IPS DF 6.9 (cell line): Measurements from ENCODE around the gene FAM9A.
"Not testable (repeated sequence)": the region's sequence is repeated elsewhere in the genome, so short reads cannot be mapped to it uniquely, and the experiment has no call there.

Experiments
- DNase-seq: peaks from one replicate; pipeline ENCODE4 v3.0.0-alpha.2; 2013; ENCODE audit warnings: low read depth, low spot score
- H3K27ac ChIP-seq: one replicate; pipeline ENCODE4 v1.5.1; 2013; ENCODE audit warnings: low read length, control low read depth
- H3K27me3 ChIP-seq: 2 replicates; pipeline ENCODE4 v1.6.1; 2013; ENCODE audit warnings: mild to moderate bottlenecking, low read length; ENCODE audit not compliant: control insufficient read depth, insufficient read depth
- H3K36me3 ChIP-seq: 2 replicates; pipeline ENCODE4 v1.6.1; 2013; ENCODE audit warnings: low read length; ENCODE audit not compliant: control insufficient read depth, insufficient read depth
- H3K4me1 ChIP-seq: 2 replicates; pipeline ENCODE4 v1.6.1; 2013; ENCODE audit warnings: low read length; ENCODE audit not compliant: control insufficient read depth, insufficient read depth
- H3K4me3 ChIP-seq: 2 replicates; pipeline ENCODE4 v1.5.1; 2013; ENCODE audit warnings: mild to moderate bottlenecking, low read length
- H3K9me3 ChIP-seq: 2 replicates; pipeline ENCODE4 v1.6.1; 2013; ENCODE audit warnings: low read length, inconsistent platforms; ENCODE audit not compliant: control insufficient read depth, insufficient read depth
- WGBS: extraction: QIAGEN DNeasy Blood & Tissue Kit; methylation state at CpG from one replicate; pipeline ENCODE4 v1.1.7; 2013; ENCODE audit warnings: mixed read lengths, missing lambda C conversion rate; ENCODE audit not compliant: insufficient read length, insufficient coverage; 5-methylcytosine and 5-hydroxymethylcytosine counted together

FAM9A gene

GRCh38 chrX:8781921-8782320, 19.3 kb downstream of the FAM9A start:
- not testable (repeated sequence) for H3K36me3 ChIP-seq, H3K9me3 ChIP-seq, H3K4me1 ChIP-seq, H3K27me3 ChIP-seq, DNase-seq, H3K4me3 ChIP-seq, H3K27ac ChIP-seq
- no CpG with 5 or more reads among the region's 4 CpGs for WGBS

- no CpG with 5 or more reads among the region's 5 CpGs for WGBS
- H3K27ac ChIP-seq = no peak overlapping the region
These were observed 28.1 kb downstream of the FAM9A start for GRCh38 chrX:8773117-8773516.

GRCh38 chrX:8760021-8760420, 41.2 kb downstream of the FAM9A start:
- WGBS = no CpG with 5 or more reads among the region's 2 CpGs
- no peak overlapping the region for H3K27ac ChIP-seq
- no peak for DNase-seq
- no peaks in the 10 kb centered on the region for H3K36me3 ChIP-seq
- H3K4me1 ChIP-seq = no peaks in the 10 kb centered on the region
- no peaks in the 10 kb centered on the region for H3K27me3 ChIP-seq
- no peak overlapping the region for H3K4me3 ChIP-seq
- no peaks in the 10 kb centered on the region for H3K9me3 ChIP-seq

More at GRCh38 chrX:8773117-8773516, 28.1 kb downstream of the FAM9A start:
- no peak for DNase-seq
- Histone ChIP-seq H3K9me3 (no peaks in the 10 kb centered on the region), H3K36me3 (no peaks in the 10 kb centered on the region), H3K4me3 (no peak overlapping the region), H3K27me3 (no peaks in the 10 kb centered on the region), H3K4me1 (no peaks in the 10 kb centered on the region)

- WGBS = no CpG with 5 or more reads among the region's 5 CpGs
- H3K9me3 ChIP-seq, H3K27me3 ChIP-seq, H3K36me3 ChIP-seq, H3K27ac ChIP-seq, H3K4me3 ChIP-seq, H3K4me1 ChIP-seq, DNase-seq: not testable (repeated sequence)
These were observed 42.5 kb downstream of the FAM9A start for GRCh38 chrX:8758706-8759105.

- not testable (repeated sequence) for DNase-seq, H3K27ac ChIP-seq, H3K9me3 ChIP-seq, H3K4me3 ChIP-seq, H3K4me1 ChIP-seq, H3K27me3 ChIP-seq, H3K36me3 ChIP-seq
- WGBS = no CpG with 5 or more reads among the region's 7 CpGs
These were observed 43.4 kb downstream of the FAM9A start for GRCh38 chrX:8757609-8758389.

GRCh38 chrX:8755813-8756212, 45.4 kb downstream of the FAM9A start:
- Histone ChIP-seq H3K9me3 (no peaks in the 10 kb centered on the region), H3K4me1 (no peaks in the 10 kb centered on the region), H3K27me3 (no peaks in the 10 kb centered on the region), H3K27ac (no peak overlapping the region), H3K4me3 (no peak overlapping the region), H3K36me3 (no peaks in the 10 kb centered on the region)
- DNase-seq = no peak

- no peak for DNase-seq
- H3K27ac ChIP-seq = no peak overlapping the region
- H3K4me1 ChIP-seq = no peaks in the 10 kb centered on the region
- H3K9me3 ChIP-seq = no peaks in the 10 kb centered on the region
- H3K4me3 ChIP-seq = no peak overlapping the region
- H3K27me3 ChIP-seq = no peaks in the 10 kb centered on the region
- H3K36me3 ChIP-seq = no peaks in the 10 kb centered on the region
- no CpG with 5 or more reads among the region's 4 CpGs for WGBS
These were observed 46.1 kb downstream of the FAM9A start for GRCh38 chrX:8755116-8755515.

- Histone ChIP-seq H3K4me1 (no peaks in the 10 kb centered on the region), H3K4me3 (no peak overlapping the region), H3K9me3 (no peaks in the 10 kb centered on the region), H3K27ac (no peak overlapping the region), H3K27me3 (no peaks in the 10 kb centered on the region), H3K36me3 (no peaks in the 10 kb centered on the region)
- DNase-seq = no peak
These were observed 51.5 kb downstream of the FAM9A start for GRCh38 chrX:8749697-8750096.

GRCh38 chrX:8748855-8749254, 52.3 kb downstream of the FAM9A start:
- Histone ChIP-seq H3K4me3 (no peak overlapping the region), H3K9me3 (no peaks in the 10 kb centered on the region), H3K36me3 (no peaks in the 10 kb centered on the region), H3K27me3 (no peaks in the 10 kb centered on the region), H3K4me1 (no peaks in the 10 kb centered on the region), H3K27ac (no peak overlapping the region)
- WGBS = no CpG with 5 or more reads among the region's 6 CpGs
- DNase-seq = no peak

- no peaks in the 10 kb centered on the region for H3K27me3 ChIP-seq
- WGBS = no CpG with 5 or more reads among the region's 11 CpGs
- H3K9me3 ChIP-seq = no peaks in the 10 kb centered on the region
- no peak for DNase-seq
- H3K36me3 ChIP-seq = no peaks in the 10 kb centered on the region
- no peaks in the 10 kb centered on the region for H3K4me1 ChIP-seq
- H3K4me3 ChIP-seq = no peak overlapping the region
- H3K27ac ChIP-seq = no peak overlapping the region
These were observed 58.0 kb downstream of the FAM9A start for GRCh38 chrX:8743126-8743732.

GRCh38 chrX:8741981-8742380, 59.2 kb downstream of the FAM9A start:
- Histone ChIP-seq H3K36me3 (no peaks in the 10 kb centered on the region), H3K9me3 (no peaks in the 10 kb centered on the region), H3K27ac (no peak overlapping the region), H3K4me1 (no peaks in the 10 kb centered on the region), H3K4me3 (no peak overlapping the region), H3K27me3 (no peaks in the 10 kb centered on the region)
- no peak for DNase-seq
- WGBS = no CpG with 5 or more reads among the region's 10 CpGs
